Duodenal mucosa (tissue), 2 donors: ENCODE measurements around the gene CKS2.
A peak's percentile ranks its signal among the peaks of the same experiment; 100 is the strongest.

Experiments
- H3K27ac ChIP-seq: one replicate; pipeline ENCODE4 v1.7.0; 2013; ENCODE audit warnings: low read depth, low read length
- H3K27me3 ChIP-seq, 2 donors: one replicate each; pipeline ENCODE4 v1.7.0; 2013; ENCODE audit warnings: low read length in 2 of 2, control low read depth in 1 of 2; ENCODE audit not compliant: insufficient read depth in 2 of 2, control insufficient read depth in 1 of 2
- H3K36me3 ChIP-seq, 2 donors: one replicate each; pipeline ENCODE4 v1.7.0; 2013; ENCODE audit warnings: low read length in 2 of 2, control low read depth in 1 of 2; ENCODE audit not compliant: insufficient read depth in 2 of 2, control insufficient read depth in 1 of 2
- H3K4me1 ChIP-seq, 2 donors: one replicate each; pipeline ENCODE4 v1.7.0; 2013; ENCODE audit warnings: low read length in 2 of 2, control low read depth in 1 of 2; ENCODE audit not compliant: insufficient read depth in 2 of 2, control insufficient read depth in 1 of 2
- H3K4me3 ChIP-seq, 2 donors: one replicate each; pipeline ENCODE4 v1.7.0; 2013; ENCODE audit warnings: low read length in 2 of 2, low read depth in 1 of 2
- H3K9ac ChIP-seq, 2 donors: one replicate each; pipeline ENCODE4 v1.7.0; 2013; ENCODE audit warnings: low read length in 2 of 2, low read depth in 1 of 2
- H3K9me3 ChIP-seq, 2 donors: one replicate each; pipeline ENCODE4 v1.7.0; 2013; ENCODE audit warnings: low read length in 2 of 2, control low read depth in 1 of 2; ENCODE audit not compliant: control insufficient read depth in 1 of 2

Gene CKS2

GRCh38 chr9:89319015-89319905 lies 8.3 kb downstream of the CKS2 start:
- H3K27me3 ChIP-seq, result no peaks in the 10 kb centered on the region
- peaks cover 0 to 12% of the 10 kb centered on the region in 2 donors for H3K36me3 ChIP-seq
- H3K4me3 ChIP-seq, result peak overlapping the region; percentile 84 to 90
- peak overlapping the region; percentile 100 for H3K27ac ChIP-seq
- peaks cover 35 to 36% of the 10 kb centered on the region in 2 donors for H3K4me1 ChIP-seq
- H3K9ac ChIP-seq, result peak overlapping the region; percentile 83 to 87
- no peaks in the 10 kb centered on the region for H3K9me3 ChIP-seq

- no peak overlapping the region for H3K9ac ChIP-seq
- peaks cover 18 to 27% of the 10 kb centered on the region in 2 donors for H3K4me1 ChIP-seq
- no peak overlapping the region for H3K4me3 ChIP-seq
- no peaks in the 10 kb centered on the region for H3K9me3 ChIP-seq
- H3K36me3 ChIP-seq, result peaks cover 15 to 30% of the 10 kb centered on the region in 2 donors
- no peak overlapping the region for H3K27ac ChIP-seq
- H3K27me3 ChIP-seq, result no peaks in the 10 kb centered on the region
Observed at GRCh38 chr9:89323390-89323789, 12.4 kb downstream of the CKS2 start.

- no peaks in the 10 kb centered on the region for H3K9me3 ChIP-seq
- no peak overlapping the region for H3K9ac ChIP-seq
- H3K36me3 ChIP-seq, result peaks cover 33 to 53% of the 10 kb centered on the region in 2 donors
- no peak overlapping the region for H3K4me3 ChIP-seq
- peaks cover 10 to 11% of the 10 kb centered on the region in 2 donors for H3K4me1 ChIP-seq
- no peaks in the 10 kb centered on the region for H3K27me3 ChIP-seq
- H3K27ac ChIP-seq, result no peak overlapping the region
Observed at GRCh38 chr9:89325733-89326132, 14.7 kb downstream of the CKS2 start.

- Histone ChIP-seq H3K9ac (no peak overlapping the region), H3K27ac (no peak overlapping the region), H3K36me3 (peaks cover 39 to 66% of the 10 kb centered on the region in 2 donors), H3K27me3 (no peaks in the 10 kb centered on the region), H3K9me3 (no peaks in the 10 kb centered on the region), H3K4me1 (peaks cover 6 to 7% of the 10 kb centered on the region in 2 donors), H3K4me3 (no peak overlapping the region)
Observed at GRCh38 chr9:89328064-89328463, 17.1 kb downstream of the CKS2 start.

- Histone ChIP-seq H3K36me3 (peaks cover 53 to 82% of the 10 kb centered on the region in 2 donors), H3K9me3 (no peaks in the 10 kb centered on the region), H3K9ac (no peak overlapping the region), H3K4me3 (no peak overlapping the region), H3K27me3 (no peaks in the 10 kb centered on the region), H3K27ac (no peak overlapping the region), H3K4me1 (no peaks in the 10 kb centered on the region)
Observed at GRCh38 chr9:89329917-89330316, 18.9 kb downstream of the CKS2 start.

GRCh38 chr9:89330513-89330912 lies 19.5 kb downstream of the CKS2 start:
- Histone ChIP-seq H3K27me3 (no peaks in the 10 kb centered on the region), H3K4me3 (no peak overlapping the region), H3K9me3 (no peaks in the 10 kb centered on the region), H3K9ac (no peak overlapping the region), H3K36me3 (peaks cover 55 to 87% of the 10 kb centered on the region in 2 donors), H3K4me1 (no peaks in the 10 kb centered on the region), H3K27ac (no peak overlapping the region)

GRCh38 chr9:89339807-89340206 lies 28.8 kb downstream of the CKS2 start:
- no peaks in the 10 kb centered on the region for H3K9me3 ChIP-seq
- H3K4me1 ChIP-seq, result no peaks in the 10 kb centered on the region
- no peak overlapping the region for H3K4me3 ChIP-seq
- H3K27ac ChIP-seq, result no peak overlapping the region
- peaks cover 36 to 79% of the 10 kb centered on the region in 2 donors for H3K36me3 ChIP-seq
- no peak overlapping the region for H3K9ac ChIP-seq
- H3K27me3 ChIP-seq, result no peaks in the 10 kb centered on the region

GRCh38 chr9:89340332-89340731 lies 29.3 kb downstream of the CKS2 start:
- Histone ChIP-seq H3K9me3 (no peaks in the 10 kb centered on the region), H3K4me1 (no peaks in the 10 kb centered on the region), H3K36me3 (peaks cover 36 to 82% of the 10 kb centered on the region in 2 donors), H3K9ac (no peak overlapping the region), H3K4me3 (no peak overlapping the region), H3K27me3 (no peaks in the 10 kb centered on the region), H3K27ac (no peak overlapping the region)

GRCh38 chr9:89342213-89342612 lies 31.2 kb downstream of the CKS2 start:
- Histone ChIP-seq H3K4me3 (no peak overlapping the region), H3K36me3 (peaks cover 40 to 84% of the 10 kb centered on the region in 2 donors)

GRCh38 chr9:89342948-89343347 lies 32.0 kb downstream of the CKS2 start:
- Histone ChIP-seq H3K4me1 (no peaks in the 10 kb centered on the region), H3K9me3 (no peaks in the 10 kb centered on the region), H3K4me3 (no peak overlapping the region), H3K36me3 (peaks cover 37 to 84% of the 10 kb centered on the region in 2 donors), H3K27ac (no peak overlapping the region), H3K9ac (no peak overlapping the region), H3K27me3 (no peaks in the 10 kb centered on the region)

More at GRCh38 chr9:89342213-89342612, 31.2 kb downstream of the CKS2 start:
- Histone ChIP-seq H3K27me3 (no peaks in the 10 kb centered on the region), H3K9ac (no peak overlapping the region), H3K9me3 (no peaks in the 10 kb centered on the region), H3K27ac (no peak overlapping the region), H3K4me1 (no peaks in the 10 kb centered on the region)
